ENCODE results near the gene RPS18. TPM values are rescaled to one million over a fixed set of nuclear protein-coding genes. Genes with fewer than 3 reads are reported as not detected.

RPS18 gene
- polyA plus RNA-seq, 3 donors, result 2,430 to 3,295 (median 2,894) TPM

- Histone ChIP-seq H3K4me2 (replicated peaks; ENCODE audit: extremely low read depth, low read length, poor library complexity, severe bottlenecking) (peak overlapping the region; percentile 100), H3K27me3 (ENCODE audit: control insufficient read depth in 2 of 2, insufficient read depth in 2 of 2, low read length in 2 of 2) (no peaks in the 10 kb centered on the region), H3K4me1 (ENCODE audit: control insufficient read depth in 1 of 2, insufficient read depth in 2 of 2, low read length in 2 of 2) (peaks cover 41 to 51% of the 10 kb centered on the region in 2 donors), H3K9me3 (replicated peaks in 1 of 2; ENCODE audit: control insufficient read depth in 1 of 2, insufficient read depth in 1 of 2, low read length in 2 of 2) (no peaks in the 10 kb centered on the region), H4K20me1 (ENCODE audit: insufficient read depth, low read length) (peaks cover 32% of the 10 kb centered on the region), H3K79me2 (ENCODE audit: insufficient read depth, low read length) (peaks cover 43% of the 10 kb centered on the region), H2AFZ (ENCODE audit: insufficient read depth, low read depth, low read length, poor library complexity, severe bottlenecking) (peak overlapping the region; percentile 84), H3K9ac (ENCODE audit: insufficient read depth, low read length, poor library complexity, severe bottlenecking) (peak overlapping the region; percentile 82), H3K27ac (ENCODE audit: low read depth in 1 of 2, low read length in 2 of 2) (peak overlapping the region; percentile 84 to 97), H3K36me3 (replicated peaks in 1 of 2; ENCODE audit: control insufficient read depth in 1 of 2, insufficient read depth in 2 of 2, low read length in 2 of 2) (peaks cover 27 to 29% of the 10 kb centered on the region in 2 donors), H3K4me3 (replicated peaks in 1 of 3; ENCODE audit: low read depth in 2 of 3, low read length in 3 of 3) (peak overlapping the region; percentile 78 to 95 (median 86))
- TF ChIP-seq CTCF (IDR thresholded peaks at IDR 0.05), result no peak
- Mint-ChIP-seq H3K27ac (peak overlapping the region; percentile 94 to 99 (median 97)), H3K4me3 (peak overlapping the region; percentile 90 to 98), H3K36me3 (peaks cover 26 to 29% of the 10 kb centered on the region in 2 donors), H3K9me3 (peaks cover 0 to 1% (median 0%) of the 10 kb centered on the region in 7 donors), H3K27me3 (ENCODE audit: low read depth in 3 of 3) (peaks cover 0 to 2% (median under 1%) of the 10 kb centered on the region in 3 donors), H3K4me1 (peaks cover 50% of the 10 kb centered on the region)
- intact Hi-C loops (cut with micrococcal nuclease), result no loop called here
- WGBS (ENCODE audit: insufficient coverage), result 0% methylated on average over 3 of the region's 12 CpGs
- no peak for DNase-seq
These were observed 51.7 kb downstream of the RPS18 start for GRCh38 chr6:33323623-33323948.

- peaks cover 0 to 4% (median 3%) of the 10 kb centered on the region in 3 donors for H3K27me3 Mint-ChIP-seq (ENCODE audit: low read depth in 3 of 3)
- Histone ChIP-seq H3K79me2 (ENCODE audit: insufficient read depth, low read length) (peaks cover 37% of the 10 kb centered on the region), H3K27ac (ENCODE audit: low read depth in 1 of 2, low read length in 2 of 2) (peak overlapping the region; percentile 84 to 97), H3K4me3 (replicated peaks in 1 of 3; ENCODE audit: low read depth in 2 of 3, low read length in 3 of 3) (peak overlapping the region; percentile 78 to 95 (median 86)), H3K4me1 (ENCODE audit: control insufficient read depth in 1 of 2, insufficient read depth in 2 of 2, low read length in 2 of 2) (peaks cover 36 to 46% of the 10 kb centered on the region in 2 donors), H2AFZ (ENCODE audit: insufficient read depth, low read depth, low read length, poor library complexity, severe bottlenecking) (peak overlapping the region; percentile 84), H3K9me3 (replicated peaks in 1 of 2; ENCODE audit: control insufficient read depth in 1 of 2, insufficient read depth in 1 of 2, low read length in 2 of 2) (no peaks in the 10 kb centered on the region), H3K27me3 (ENCODE audit: control insufficient read depth in 2 of 2, insufficient read depth in 2 of 2, low read length in 2 of 2) (no peaks in the 10 kb centered on the region), H3K4me2 (replicated peaks; ENCODE audit: extremely low read depth, low read length, poor library complexity, severe bottlenecking) (peak overlapping the region; percentile 100), H3K9ac (ENCODE audit: insufficient read depth, low read length, poor library complexity, severe bottlenecking) (peak overlapping the region; percentile 82), H4K20me1 (ENCODE audit: insufficient read depth, low read length) (peaks cover 26% of the 10 kb centered on the region), H3K36me3 (replicated peaks in 1 of 2; ENCODE audit: control insufficient read depth in 1 of 2, insufficient read depth in 2 of 2, low read length in 2 of 2) (peaks cover 22 to 24% of the 10 kb centered on the region in 2 donors)
- TF ChIP-seq CTCF (IDR thresholded peaks at IDR 0.05), result no peak
- no peaks in the 10 kb centered on the region for H3K9me3 Mint-ChIP-seq
- WGBS (ENCODE audit: insufficient coverage), result no CpG with 5 or more reads among the region's 7 CpGs
- intact Hi-C loops (cut with micrococcal nuclease), result no loop called here
- peaks cover 21 to 23% of the 10 kb centered on the region in 2 donors for H3K36me3 Mint-ChIP-seq
- peak in 2 of 3 donors; percentile 20 to 31 for DNase-seq
- H3K4me1 Mint-ChIP-seq, result peaks cover 45% of the 10 kb centered on the region
- H3K4me3 Mint-ChIP-seq, result peak overlapping the region; percentile 90 to 98
- peak overlapping the region in 6 of 7 donors; percentile 94 to 99 (median 96) for H3K27ac Mint-ChIP-seq
These were observed 52.2 kb downstream of the RPS18 start for GRCh38 chr6:33324125-33324524.

Other genes with a start within 250 kb of the RPS18 start
- gene HLA-DPA1, start 198.4 kb upstream of the RPS18 start, polyA plus RNA-seq, result 1,000 to 10,000 TPM in 1 of 3 donors, 100 to 1,000 TPM in 2; 578 to 1,024 (median 796) TPM
- 100 to 1,000 TPM; 569 to 682 (median 676) TPM for gene HLA-DPB1, start 196.1 kb upstream of the RPS18 start, polyA plus RNA-seq
- gene COL11A2, start 79.6 kb upstream of the RPS18 start, polyA plus RNA-seq, result under 1 TPM in 1 of 3 donors, not detected in 2; 0.57 TPM
- 10 to 100 TPM in 1 of 3 donors, 1 to 10 TPM in 2; 4.5 to 74.5 (median 5.1) TPM for gene RXRB, start 71.4 kb upstream of the RPS18 start, polyA plus RNA-seq
- 10 to 100 TPM; 14.5 to 32.7 (median 17.7) TPM for gene SLC39A7, start 71.2 kb upstream of the RPS18 start, polyA plus RNA-seq
- gene HSD17B8, start 67.4 kb upstream of the RPS18 start, polyA plus RNA-seq, result 10 to 100 TPM in 1 of 3 donors, 1 to 10 TPM in 2; 3.8 to 10.6 (median 4.7) TPM
- gene RING1, start 63.6 kb upstream of the RPS18 start, polyA plus RNA-seq, result 10 to 100 TPM in 1 of 3 donors, 1 to 10 TPM in 2; 4.6 to 27.9 (median 5.7) TPM
- gene VPS52, start 199 bp upstream of the RPS18 start, polyA plus RNA-seq, result 100 to 1,000 TPM in 1 of 3 donors, 10 to 100 TPM in 2; 11.0 to 150 (median 14.5) TPM
- 10 to 100 TPM in 2 of 3 donors, 1 to 10 TPM in 1; 6.5 to 32.2 (median 28.5) TPM for gene B3GALT4, start 5.0 kb downstream of the RPS18 start, polyA plus RNA-seq
- 10 to 100 TPM; 33.3 to 41.0 (median 37.3) TPM for gene WDR46, start 17.2 kb downstream of the RPS18 start, polyA plus RNA-seq
- 10 to 100 TPM; 26.0 to 36.2 (median 28.4) TPM for gene PFDN6, start 17.5 kb downstream of the RPS18 start, polyA plus RNA-seq
- 100 to 1,000 TPM in 1 of 3 donors, 10 to 100 TPM in 2; 14.9 to 145 (median 15.5) TPM for gene RGL2, start 26.9 kb downstream of the RPS18 start, polyA plus RNA-seq
- gene TAPBP, start 42.0 kb downstream of the RPS18 start, polyA plus RNA-seq, result 100 to 1,000 TPM; 138 to 228 (median 141) TPM
- gene ZBTB22, start 45.7 kb downstream of the RPS18 start, polyA plus RNA-seq, result 10 to 100 TPM; 12.2 to 16.5 (median 16.1) TPM
- gene DAXX, start 50.9 kb downstream of the RPS18 start, polyA plus RNA-seq, result 10 to 100 TPM; 22.3 to 39.2 (median 28.5) TPM
- gene KIFC1, start 119.7 kb downstream of the RPS18 start, polyA plus RNA-seq, result under 1 TPM; 0.14 to 0.87 (median 0.68) TPM
- gene PHF1, start 138.9 kb downstream of the RPS18 start, polyA plus RNA-seq, result 10 to 100 TPM in 1 of 3 donors, 1 to 10 TPM in 2; 3.0 to 90.2 (median 3.5) TPM
- gene CUTA, start 146.0 kb downstream of the RPS18 start, polyA plus RNA-seq, result 100 to 1,000 TPM; 137 to 160 (median 153) TPM
- gene SYNGAP1, start 148.0 kb downstream of the RPS18 start, polyA plus RNA-seq, result 1 to 10 TPM in 1 of 3 donors, not detected in 2; 4.0 TPM
- gene ZBTB9, start 182.5 kb downstream of the RPS18 start, polyA plus RNA-seq, result 1 to 10 TPM in 2 of 3 donors, under 1 TPM in 1; 0.42 to 2.0 (median 1.1) TPM